H9 (cell line): ENCODE results near the gene LMO4. TPM values are rescaled to one million over a fixed set of nuclear protein-coding genes. Genes with fewer than 3 reads are reported as not detected.

Source experiments
- DNase-seq: peaks from one replicate; pipeline ENCODE4 v3.0.0-alpha.2; 2017
- H2AFZ ChIP-seq: one replicate; pipeline ENCODE4 v1.6.1; 2013; ENCODE audit warnings: mild to moderate bottlenecking, low read length, control low read depth, moderate library complexity
- H2AK5ac ChIP-seq: 2 replicates; pipeline ENCODE4 v1.6.1; 2013; ENCODE audit warnings: low read length, control low read depth, mixed read lengths; ENCODE audit not compliant: insufficient read length
- H2BK120ac ChIP-seq: one replicate; pipeline ENCODE4 v1.6.1; 2013; ENCODE audit warnings: low read depth, mild to moderate bottlenecking, low read length, control low read depth, inconsistent platforms; ENCODE audit not compliant: poor library complexity, severe bottlenecking
- H2BK12ac ChIP-seq: 2 replicates; pipeline ENCODE4 v1.6.1; 2013; ENCODE audit warnings: low read length, control low read depth, mixed read lengths, low read depth; ENCODE audit not compliant: insufficient read length
- H2BK15ac ChIP-seq: 2 replicates; pipeline ENCODE4 v1.6.1; 2013; ENCODE audit warnings: low read depth, low read length, control low read depth
- H2BK20ac ChIP-seq: one replicate; pipeline ENCODE4 v1.6.1; 2013; ENCODE audit warnings: low read depth, mild to moderate bottlenecking, low read length, control low read depth, inconsistent platforms; ENCODE audit not compliant: poor library complexity, severe bottlenecking
- H2BK5ac ChIP-seq: 2 replicates; pipeline ENCODE4 v1.6.1; 2013; ENCODE audit warnings: low read length, control low read depth, mixed read lengths; ENCODE audit not compliant: insufficient read length
- H3K14ac ChIP-seq: 2 replicates; pipeline ENCODE4 v1.6.1; 2013; ENCODE audit warnings: low read length, control low read depth; ENCODE audit not compliant: insufficient read depth
- H3K18ac ChIP-seq: 2 replicates; pipeline ENCODE4 v1.6.1; 2013; ENCODE audit warnings: low read depth, mild to moderate bottlenecking, mixed read lengths, low read length, control low read depth; ENCODE audit not compliant: insufficient read length
- H3K23ac ChIP-seq: 2 replicates; pipeline ENCODE4 v1.6.1; 2013; ENCODE audit warnings: low read length, control low read depth, mixed read lengths, low read depth; ENCODE audit not compliant: insufficient read length
- H3K23me2 ChIP-seq: 2 replicates; pipeline ENCODE4 v1.6.1; 2013; ENCODE audit warnings: low read depth, mild to moderate bottlenecking, mixed read lengths, low read length, control low read depth; ENCODE audit not compliant: insufficient read length, poor library complexity, severe bottlenecking
- H3K27ac ChIP-seq: 2 replicates; pipeline ENCODE4 v1.5.1; 2013; ENCODE audit warnings: low read length, control low read depth, mixed read lengths, low read depth; ENCODE audit not compliant: insufficient read length
- H3K27me3 ChIP-seq: 2 replicates; pipeline ENCODE4 v1.6.1; 2013; ENCODE audit warnings: low read length, control low read depth, inconsistent platforms; ENCODE audit not compliant: insufficient read depth
- H3K4ac ChIP-seq: 2 replicates; pipeline ENCODE4 v1.6.1; 2013; ENCODE audit warnings: low read depth, mild to moderate bottlenecking, control low read depth, inconsistent platforms, low read length, moderate library complexity
- H3K4me1 ChIP-seq: 2 replicates; pipeline ENCODE4 v1.6.1; 2013; ENCODE audit warnings: low read length, control low read depth, inconsistent platforms; ENCODE audit not compliant: insufficient read depth
- H3K4me2 ChIP-seq: 2 replicates; pipeline ENCODE4 v1.6.1; 2013; ENCODE audit warnings: low read length, control low read depth, mixed read lengths; ENCODE audit not compliant: insufficient read length, insufficient read depth
- H3K56ac ChIP-seq: 2 replicates; pipeline ENCODE4 v1.6.1; 2013; ENCODE audit warnings: low read depth, mild to moderate bottlenecking, mixed read lengths, low read length, control low read depth; ENCODE audit not compliant: insufficient read length
- H3K79me1 ChIP-seq: 2 replicates; pipeline ENCODE4 v1.6.1; 2013; ENCODE audit warnings: low read depth, mild to moderate bottlenecking, moderate library complexity, low read length, control low read depth, inconsistent platforms; ENCODE audit not compliant: insufficient read depth, poor library complexity, severe bottlenecking
- H3K79me2 ChIP-seq: 2 replicates; pipeline ENCODE4 v1.6.1; 2013; ENCODE audit warnings: low read length, control low read depth, inconsistent platforms; ENCODE audit not compliant: insufficient read depth
- H3K9ac ChIP-seq: 2 replicates; pipeline ENCODE4 v1.6.1; 2013; ENCODE audit warnings: low read length, control low read depth, mixed read lengths; ENCODE audit not compliant: insufficient read length; ENCODE audit errors: extremely low read depth
- H3K9me3 ChIP-seq: one replicate; pipeline ENCODE4 v1.6.1; 2013; ENCODE audit warnings: low read depth, low read length, inconsistent platforms; ENCODE audit not compliant: control insufficient read depth
- H3T11ph ChIP-seq: one replicate; pipeline ENCODE4 v1.6.1; 2013; ENCODE audit warnings: mild to moderate bottlenecking, low read length, control low read depth, inconsistent platforms
- H4K20me1 ChIP-seq: one replicate; pipeline ENCODE4 v1.6.1; 2013; ENCODE audit not compliant: control insufficient read depth, insufficient read length, insufficient read depth
- H4K5ac ChIP-seq: 2 replicates; pipeline ENCODE4 v1.6.1; 2013; ENCODE audit warnings: low read depth, mild to moderate bottlenecking, mixed read lengths, low read length, control low read depth; ENCODE audit not compliant: insufficient read length
- H4K8ac ChIP-seq: replicated peaks from 2 replicates; pipeline ENCODE4 v1.6.1; 2013; ENCODE audit warnings: low read length, control low read depth, mixed read lengths, low read depth; ENCODE audit not compliant: insufficient read length
- H4K91ac ChIP-seq: 2 replicates; pipeline ENCODE4 v1.6.1; 2013; ENCODE audit warnings: low read depth, mild to moderate bottlenecking, moderate library complexity, mixed read lengths, low read length, control low read depth; ENCODE audit not compliant: insufficient read length
- H3K27ac Mint-ChIP-seq, 3 experiments: 2 replicates in 2 of 3; 3 replicates in 1 of 3; pipeline ENCODE4 v1.8.0; 2020 to 2021; ENCODE audit warnings: mixed read lengths in 3 of 3, mild to moderate bottlenecking in 1 of 3, moderate library complexity in 1 of 3
- H3K27me3 Mint-ChIP-seq: 2 replicates; pipeline ENCODE4 v1.8.0; 2021; ENCODE audit warnings: low read depth, mild to moderate bottlenecking, moderate library complexity, mixed read lengths
- H3K36me3 Mint-ChIP-seq, 3 experiments: 2 replicates in 2 of 3; 3 replicates in 1 of 3; pipeline ENCODE4 v1.8.0; 2020 to 2021; ENCODE audit warnings: low read depth in 3 of 3, mixed read lengths in 3 of 3; ENCODE audit not compliant: insufficient read depth in 1 of 3
- H3K4me1 Mint-ChIP-seq, 2 experiments: 2 replicates each; pipeline ENCODE4 v1.8.0; 2020; ENCODE audit warnings: mixed read lengths in 2 of 2
- H3K4me3 Mint-ChIP-seq, 2 experiments: 2 replicates in 1 of 2; 3 replicates in 1 of 2; pipeline ENCODE4 v1.8.0; 2020 to 2021; ENCODE audit warnings: mild to moderate bottlenecking in 2 of 2, mixed read lengths in 2 of 2, moderate library complexity in 1 of 2
- H3K9me3 Mint-ChIP-seq, 2 experiments: 2 replicates in 1 of 2; 3 replicates in 1 of 2; pipeline ENCODE4 v1.8.0; 2020; ENCODE audit warnings: mild to moderate bottlenecking in 2 of 2, mixed read lengths in 2 of 2, moderate library complexity in 1 of 2
- WGBS: extraction: QIAGEN DNeasy Blood & Tissue Kit; methylation state at CpG from one replicate; pipeline ENCODE4 v1.1.7; 2013; ENCODE audit warnings: missing lambda C conversion rate, low lambda C conversion rate, mixed read lengths; ENCODE audit not compliant: insufficient read length; ENCODE audit errors: extremely low coverage; 5-methylcytosine and 5-hydroxymethylcytosine counted together
- total RNA-seq: library from RNA; stranded (reverse); gene quantifications from 2 replicates; pipeline ENCODE4 v1.2.1, GENCODE V29; 2021
- TF ChIP-seq, protein P1 (sequence below): fragments of 200-600 bp; sonication (generic); conservative IDR thresholded peaks from 3 replicates; pipeline ENCODE4 v1.8.0; 2021; ENCODE audit warnings: antibody characterized with exemption, mild to moderate bottlenecking

The LMO4 gene
- total RNA-seq, 1 experiment from 2014 or later: 64.9 TPM

DNA sequence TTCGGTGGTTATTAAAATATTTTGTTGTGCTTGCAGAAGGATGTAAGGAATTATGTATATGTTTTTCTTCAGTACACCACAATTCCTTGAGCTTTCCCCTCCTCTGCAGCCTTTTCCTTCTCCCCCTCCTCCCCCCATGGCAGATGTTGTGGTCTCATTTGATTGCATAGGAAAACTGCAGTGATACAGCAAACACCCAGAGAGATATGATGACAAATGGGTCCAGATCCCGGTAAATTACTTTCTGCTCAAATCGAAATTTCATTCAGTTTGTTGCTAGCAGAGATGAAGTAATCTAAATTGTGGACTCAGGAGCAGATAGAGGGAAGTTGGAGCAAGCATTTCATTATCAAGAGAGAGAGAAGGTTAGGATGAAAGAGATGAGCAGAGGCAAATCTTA, 9.9 kb downstream of the LMO4 start:
- no peak overlapping the region for H2BK12ac ChIP-seq
- no peak overlapping the region for H2BK120ac ChIP-seq
- no CpG with 5 or more reads among the region's 3 CpGs for WGBS
- no peak overlapping the region for H3K4me2 ChIP-seq
- H3K14ac ChIP-seq: no peak overlapping the region
- no peaks in the 10 kb centered on the region for H3K23me2 ChIP-seq
- no peak overlapping the region for H4K8ac ChIP-seq
- no peak overlapping the region for H3K4me3 Mint-ChIP-seq
- H3K9ac ChIP-seq: no peak overlapping the region
- H3K23ac ChIP-seq: no peak overlapping the region
- no peaks in the 10 kb centered on the region for H3K9me3 ChIP-seq
- no peaks in the 10 kb centered on the region for H4K20me1 ChIP-seq
- no peak overlapping the region for H4K5ac ChIP-seq
- no peak overlapping the region for H2BK5ac ChIP-seq
- H2AK5ac ChIP-seq: no peak overlapping the region
- no peak overlapping the region for H4K91ac ChIP-seq
- H3T11ph ChIP-seq: no peak overlapping the region
- no peaks in the 10 kb centered on the region for H3K27me3 Mint-ChIP-seq
- H3K56ac ChIP-seq: no peak overlapping the region
- DNase-seq: no peak
- no peak overlapping the region for H2BK15ac ChIP-seq
- H2BK20ac ChIP-seq: no peak overlapping the region
- H2AFZ ChIP-seq: no peak overlapping the region
- no peak overlapping the region for H3K18ac ChIP-seq
- TF ChIP-seq, protein P1, sequence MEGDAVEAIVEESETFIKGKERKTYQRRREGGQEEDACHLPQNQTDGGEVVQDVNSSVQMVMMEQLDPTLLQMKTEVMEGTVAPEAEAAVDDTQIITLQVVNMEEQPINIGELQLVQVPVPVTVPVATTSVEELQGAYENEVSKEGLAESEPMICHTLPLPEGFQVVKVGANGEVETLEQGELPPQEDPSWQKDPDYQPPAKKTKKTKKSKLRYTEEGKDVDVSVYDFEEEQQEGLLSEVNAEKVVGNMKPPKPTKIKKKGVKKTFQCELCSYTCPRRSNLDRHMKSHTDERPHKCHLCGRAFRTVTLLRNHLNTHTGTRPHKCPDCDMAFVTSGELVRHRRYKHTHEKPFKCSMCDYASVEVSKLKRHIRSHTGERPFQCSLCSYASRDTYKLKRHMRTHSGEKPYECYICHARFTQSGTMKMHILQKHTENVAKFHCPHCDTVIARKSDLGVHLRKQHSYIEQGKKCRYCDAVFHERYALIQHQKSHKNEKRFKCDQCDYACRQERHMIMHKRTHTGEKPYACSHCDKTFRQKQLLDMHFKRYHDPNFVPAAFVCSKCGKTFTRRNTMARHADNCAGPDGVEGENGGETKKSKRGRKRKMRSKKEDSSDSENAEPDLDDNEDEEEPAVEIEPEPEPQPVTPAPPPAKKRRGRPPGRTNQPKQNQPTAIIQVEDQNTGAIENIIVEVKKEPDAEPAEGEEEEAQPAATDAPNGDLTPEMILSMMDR: no peak
- peaks cover 4% of the 10 kb centered on the region; the same call in 1 of the 2 replicates for H3K4me1 ChIP-seq
- no peak overlapping the region for H3K4ac ChIP-seq
- H3K9me3 Mint-ChIP-seq: no peaks in the 10 kb centered on the region
- peaks cover 9% of the 10 kb centered on the region; the same call in 1 of the 2 replicates for H3K79me2 ChIP-seq
- H3K27ac ChIP-seq: no peak overlapping the region
- no peaks in the 10 kb centered on the region for H3K27me3 ChIP-seq
- H3K36me3 Mint-ChIP-seq: peaks cover 37 to 56% (median 49%) of the 10 kb centered on the region in 3 experiments; a peak in 6 of 7 replicates
- H3K27ac Mint-ChIP-seq: peak overlapping the region in 1 of 3 experiments; percentile 1; a peak in 3 of 7 replicates
- H3K79me1 ChIP-seq: peaks cover 9% of the 10 kb centered on the region
- peaks cover 42 to 46% of the 10 kb centered on the region in 2 experiments for H3K4me1 Mint-ChIP-seq
